DOHH2 (cell line): Measurements from ENCODE around the gene GRM2.

ENCODE experiments used
- CTCF ChIP-seq: fragments of 200-600 bp; sonication (generic); IDR thresholded peaks from one replicate; pipeline ENCODE4 v1.5.1; 2014; ENCODE audit warnings: antibody characterized with exemption, mild to moderate bottlenecking, low read depth, low read length; ENCODE audit not compliant: poor library complexity, severe bottlenecking
- EZH2phosphoT487 ChIP-seq: fragments of 200-600 bp; sonication (generic); IDR thresholded peaks from 2 replicates; pipeline ENCODE4 v1.6.1; 2017; ENCODE audit warnings: borderline replicate concordance, mild to moderate bottlenecking, antibody characterized with exemption, low read length, moderate library complexity, mixed read lengths

GRCh38 chr3:51715231-51715976 is 8.5 kb downstream of the GRM2 start:
- TF ChIP-seq CTCF (no peak), EZH2phosphoT487 (no peak)
